Right lobe of liver (tissue), 4 donors: ENCODE data around the gene CAPN7.

Experiments
- POLR2A ChIP-seq: fragments of 450-650 bp; IDR thresholded peaks from one replicate; pipeline ENCODE4 v1.6.1; 2017; ENCODE audit warnings: antibody characterized with exemption, mild to moderate bottlenecking
- TF ChIP-seq, protein P1 (sequence below), 4 donors: fragments of 200-600 bp in 3 of 4; fragments of 450-650 bp in 1 of 4; IDR thresholded peaks; one replicate each; pipeline versions ENCODE4 v1.5.1 to v1.8.0; 2016 to 2022; ENCODE audit warnings: antibody characterized with exemption in 4 of 4, mild to moderate bottlenecking in 2 of 4
- donor health status: DM: no; HTN: no; CAD: no.
- donor health status: DM: no; HTN: no; CAD: no.
- donor health status: DM: no; HTN: yes; CAD: no.

DNA sequence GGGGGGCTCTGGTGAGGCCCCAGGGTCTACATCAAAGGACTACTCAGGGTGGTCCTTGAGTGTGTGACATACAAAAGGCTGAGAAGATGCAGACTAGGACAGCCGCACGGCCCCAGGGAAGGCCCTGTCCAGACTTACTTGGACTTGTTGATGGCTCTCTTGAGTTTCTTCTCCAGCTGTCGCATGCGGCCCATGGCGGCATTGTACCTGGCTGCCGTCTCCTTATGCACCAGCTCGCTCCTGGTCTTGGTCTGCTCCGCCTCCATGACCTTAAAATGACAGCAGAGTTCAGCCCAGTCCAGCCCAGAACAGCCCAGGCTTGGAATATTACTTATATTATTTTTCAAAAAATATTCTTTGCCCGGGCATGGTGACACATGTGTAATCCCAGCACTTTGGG lies 56.0 kb downstream of the CAPN7 start:
- TF ChIP-seq POLR2A: no peak
- TF ChIP-seq, protein P1, sequence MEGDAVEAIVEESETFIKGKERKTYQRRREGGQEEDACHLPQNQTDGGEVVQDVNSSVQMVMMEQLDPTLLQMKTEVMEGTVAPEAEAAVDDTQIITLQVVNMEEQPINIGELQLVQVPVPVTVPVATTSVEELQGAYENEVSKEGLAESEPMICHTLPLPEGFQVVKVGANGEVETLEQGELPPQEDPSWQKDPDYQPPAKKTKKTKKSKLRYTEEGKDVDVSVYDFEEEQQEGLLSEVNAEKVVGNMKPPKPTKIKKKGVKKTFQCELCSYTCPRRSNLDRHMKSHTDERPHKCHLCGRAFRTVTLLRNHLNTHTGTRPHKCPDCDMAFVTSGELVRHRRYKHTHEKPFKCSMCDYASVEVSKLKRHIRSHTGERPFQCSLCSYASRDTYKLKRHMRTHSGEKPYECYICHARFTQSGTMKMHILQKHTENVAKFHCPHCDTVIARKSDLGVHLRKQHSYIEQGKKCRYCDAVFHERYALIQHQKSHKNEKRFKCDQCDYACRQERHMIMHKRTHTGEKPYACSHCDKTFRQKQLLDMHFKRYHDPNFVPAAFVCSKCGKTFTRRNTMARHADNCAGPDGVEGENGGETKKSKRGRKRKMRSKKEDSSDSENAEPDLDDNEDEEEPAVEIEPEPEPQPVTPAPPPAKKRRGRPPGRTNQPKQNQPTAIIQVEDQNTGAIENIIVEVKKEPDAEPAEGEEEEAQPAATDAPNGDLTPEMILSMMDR (IDR thresholded peaks at IDR 0.05): no peak
